ENCODE data around the gene ASXL2.

The ASXL2 gene

DNA sequence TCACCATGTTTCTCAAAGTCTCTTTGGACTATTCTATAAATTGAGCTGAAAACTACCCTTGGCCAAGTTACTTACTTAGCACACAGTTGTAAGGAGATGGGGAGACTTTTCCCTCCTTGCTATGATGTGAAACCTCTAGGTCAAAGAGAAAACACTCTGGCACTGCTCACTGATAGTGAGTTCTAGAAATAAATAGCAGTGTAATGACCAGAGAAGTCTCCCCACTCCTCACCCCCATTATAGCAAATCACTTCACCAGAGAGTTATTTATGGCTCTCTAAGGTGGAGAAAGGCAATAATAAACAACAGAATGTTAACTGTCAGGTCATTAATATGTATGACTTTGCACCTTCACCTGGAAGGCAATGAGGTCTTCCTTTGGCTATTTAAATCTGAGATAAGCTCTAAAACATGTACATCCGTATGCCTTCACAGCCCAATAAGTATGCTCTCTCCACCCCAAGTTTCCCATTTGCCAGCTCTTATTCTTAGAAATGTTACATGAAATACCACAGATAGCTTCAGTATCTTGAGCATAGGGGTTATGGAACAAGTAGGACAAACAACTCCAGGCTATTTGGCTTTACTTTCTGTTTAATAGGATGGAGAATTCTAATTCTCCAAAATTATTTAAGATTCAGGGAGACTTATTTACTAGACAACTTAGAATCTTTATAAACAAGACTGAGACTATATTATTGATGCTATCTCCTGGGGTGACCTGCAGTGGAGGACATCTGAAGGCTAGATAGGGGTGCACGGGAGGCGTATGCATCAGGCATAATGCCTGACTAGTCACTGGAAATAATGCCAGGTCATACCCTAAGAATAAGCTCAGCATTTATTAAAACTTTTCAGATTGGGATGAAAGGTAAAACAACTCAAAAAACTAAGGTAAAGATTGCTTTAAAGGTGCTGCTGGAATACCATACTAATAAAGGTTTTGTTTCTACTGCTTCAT is 139.6 kb downstream of the ASXL2 start:
- DNase-seq (ENCODE audit: extremely low read depth, low read depth) = no peak
- TF ChIP-seq, protein P1, sequence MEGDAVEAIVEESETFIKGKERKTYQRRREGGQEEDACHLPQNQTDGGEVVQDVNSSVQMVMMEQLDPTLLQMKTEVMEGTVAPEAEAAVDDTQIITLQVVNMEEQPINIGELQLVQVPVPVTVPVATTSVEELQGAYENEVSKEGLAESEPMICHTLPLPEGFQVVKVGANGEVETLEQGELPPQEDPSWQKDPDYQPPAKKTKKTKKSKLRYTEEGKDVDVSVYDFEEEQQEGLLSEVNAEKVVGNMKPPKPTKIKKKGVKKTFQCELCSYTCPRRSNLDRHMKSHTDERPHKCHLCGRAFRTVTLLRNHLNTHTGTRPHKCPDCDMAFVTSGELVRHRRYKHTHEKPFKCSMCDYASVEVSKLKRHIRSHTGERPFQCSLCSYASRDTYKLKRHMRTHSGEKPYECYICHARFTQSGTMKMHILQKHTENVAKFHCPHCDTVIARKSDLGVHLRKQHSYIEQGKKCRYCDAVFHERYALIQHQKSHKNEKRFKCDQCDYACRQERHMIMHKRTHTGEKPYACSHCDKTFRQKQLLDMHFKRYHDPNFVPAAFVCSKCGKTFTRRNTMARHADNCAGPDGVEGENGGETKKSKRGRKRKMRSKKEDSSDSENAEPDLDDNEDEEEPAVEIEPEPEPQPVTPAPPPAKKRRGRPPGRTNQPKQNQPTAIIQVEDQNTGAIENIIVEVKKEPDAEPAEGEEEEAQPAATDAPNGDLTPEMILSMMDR (IDR thresholded peaks at IDR 0.05; ENCODE audit: low read depth, low read length) = no peak

DNA sequence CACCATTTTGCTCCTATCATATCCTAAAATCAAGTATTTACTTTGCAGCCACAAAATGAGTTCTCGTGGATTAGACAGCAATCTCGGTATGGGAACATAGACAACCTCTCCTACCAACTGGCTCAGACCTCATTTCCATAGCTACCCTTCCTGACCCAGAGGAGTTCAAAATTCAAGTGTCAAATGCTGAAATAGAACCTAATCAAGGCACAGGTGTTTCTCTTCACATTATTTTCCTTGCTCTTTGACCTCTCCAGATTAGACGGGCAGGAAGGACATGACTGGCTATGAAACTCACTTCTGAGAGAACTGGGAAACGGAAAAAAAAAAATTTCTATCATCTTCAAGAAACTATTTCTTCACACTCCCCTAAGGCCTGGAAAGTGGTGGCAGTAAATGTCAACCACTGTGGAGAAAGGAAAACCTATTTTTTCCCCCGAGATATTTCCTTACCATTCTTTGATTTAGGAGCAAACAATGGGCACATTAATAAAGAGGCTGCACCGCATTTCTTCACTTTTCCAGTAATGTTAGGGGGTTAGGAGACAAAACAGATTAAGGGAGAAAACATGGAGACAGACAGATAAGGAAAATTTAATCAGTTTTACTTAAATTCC is 141.3 kb downstream of the ASXL2 start:
- no peak for DNase-seq (ENCODE audit: extremely low read depth, low read depth)
- TF ChIP-seq, protein P1 (IDR thresholded peaks at IDR 0.05; ENCODE audit: low read depth, low read length) = no peak

GRCh38 chr2:25735835-25736234 is 142.5 kb downstream of the ASXL2 start:
- TF ChIP-seq, protein P1 (IDR thresholded peaks at IDR 0.05; ENCODE audit: low read depth, low read length) = no peak
- no peak for DNase-seq (ENCODE audit: extremely low read depth, low read depth)

DNA sequence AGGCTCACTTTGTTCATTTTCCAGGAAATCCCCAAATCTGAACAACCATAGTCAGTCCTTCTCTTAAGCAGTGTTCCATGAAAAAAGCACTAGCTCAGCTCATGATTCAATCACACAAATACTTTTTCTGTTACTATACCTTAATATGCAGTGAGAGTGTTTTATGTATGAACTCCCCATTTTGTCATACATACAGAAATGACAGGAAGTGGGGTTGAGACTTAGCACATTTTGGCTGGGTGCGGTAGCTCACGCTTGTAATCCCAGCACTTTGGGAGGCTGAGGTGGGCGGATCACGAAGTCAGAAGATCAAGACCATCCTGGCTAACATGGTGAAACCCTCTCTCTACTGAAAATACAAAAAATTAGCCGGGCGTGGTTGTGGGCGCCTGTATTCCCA is 149.7 kb downstream of the ASXL2 start:
- TF ChIP-seq, protein P1 (IDR thresholded peaks at IDR 0.05; ENCODE audit: low read depth, low read length) = no peak
- no peak for DNase-seq (ENCODE audit: extremely low read depth, low read depth)

DNA sequence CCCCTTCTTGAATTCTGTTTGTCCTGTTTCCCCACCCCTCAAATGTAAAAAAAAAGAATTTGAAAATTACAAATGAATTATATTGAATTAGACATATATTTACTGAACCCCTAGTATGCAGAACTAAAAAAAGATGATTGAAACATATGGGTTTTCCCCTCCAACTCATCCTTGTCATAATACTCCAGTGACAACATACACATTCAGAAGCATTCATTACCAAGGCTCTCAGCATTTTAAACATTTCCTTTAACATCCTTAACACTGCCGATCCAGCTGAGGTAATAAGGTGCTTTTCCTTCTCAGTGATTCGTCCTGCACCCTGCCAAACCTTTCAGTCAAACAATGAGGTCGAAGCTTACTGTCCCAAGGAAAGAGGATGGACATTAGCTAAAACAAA is 151.8 kb downstream of the ASXL2 start:
- DNase-seq (ENCODE audit: extremely low read depth, low read depth) = no peak
- TF ChIP-seq, protein P1 (IDR thresholded peaks at IDR 0.05; ENCODE audit: low read depth, low read length) = no peak

GRCh38 chr2:25725877-25726276 is 152.4 kb downstream of the ASXL2 start:
- TF ChIP-seq, protein P1 (IDR thresholded peaks at IDR 0.05; ENCODE audit: low read depth, low read length) = no peak

GRCh38 chr2:25724756-25725155 is 153.5 kb downstream of the ASXL2 start:
- TF ChIP-seq, protein P1 (IDR thresholded peaks at IDR 0.05; ENCODE audit: low read depth, low read length) = no peak

More at GRCh38 chr2:25725877-25726276, 152.4 kb downstream of the ASXL2 start:
- DNase-seq (ENCODE audit: extremely low read depth, low read depth) = no peak

More at GRCh38 chr2:25724756-25725155, 153.5 kb downstream of the ASXL2 start:
- DNase-seq (ENCODE audit: extremely low read depth, low read depth) = no peak

All from AG09319 (cell line).